DOHH2 (cell line): ENCODE data around the gene AGBL1.

Experiments used
- H3F3A ChIP-seq: fragments of 200-600 bp; sonication (generic), shearing (Covaris generic); 2 replicates; pipeline ENCODE4 v1.6.0; 2016; ENCODE audit warnings: antibody characterized with exemption, mild to moderate bottlenecking; ENCODE audit not compliant: control insufficient read depth, insufficient read depth
- H3K27ac ChIP-seq: fragments of 200-600 bp; sonication (generic); 2 replicates; pipeline ENCODE4 v1.5.1; 2014; ENCODE audit warnings: low read depth, mild to moderate bottlenecking, low read length, moderate library complexity
- H3K27me3 ChIP-seq: fragments of 200-600 bp; sonication (generic); 2 replicates; pipeline ENCODE4 v1.6.1; 2014; ENCODE audit warnings: mild to moderate bottlenecking, low read length, mixed read lengths; ENCODE audit not compliant: control insufficient read depth
- H3K36me3 ChIP-seq: fragments of 200-600 bp; sonication (generic); 2 replicates; pipeline ENCODE4 v1.6.1; 2014; ENCODE audit warnings: mild to moderate bottlenecking, low read length, moderate library complexity, mixed read lengths; ENCODE audit not compliant: control insufficient read depth
- H3K4me1 ChIP-seq: fragments of 200-600 bp; sonication (generic); 2 replicates; pipeline ENCODE4 v1.6.1; 2014; ENCODE audit warnings: mild to moderate bottlenecking, low read length, mixed read lengths; ENCODE audit not compliant: control insufficient read depth
- H3K4me2 ChIP-seq: fragments of 200-600 bp; sonication (generic); 2 replicates; pipeline ENCODE4 v1.6.0; 2014; ENCODE audit warnings: mild to moderate bottlenecking, low read length, moderate library complexity
- H3K4me3 ChIP-seq: fragments of 200-600 bp; sonication (generic); 2 replicates; pipeline ENCODE4 v1.5.1; 2014; ENCODE audit warnings: mild to moderate bottlenecking, low read length, mixed read lengths
- H3K79me2 ChIP-seq: fragments of 200-600 bp; sonication (generic); 2 replicates; pipeline ENCODE4 v1.6.1; 2014; ENCODE audit warnings: mild to moderate bottlenecking, low read length, mixed read lengths; ENCODE audit not compliant: control insufficient read depth
- H3K9me2 ChIP-seq: fragments of 200-600 bp; sonication (generic); replicated peaks from 2 replicates; pipeline ENCODE4 v1.6.1; 2014; ENCODE audit warnings: mild to moderate bottlenecking, low read length, mixed read lengths; ENCODE audit not compliant: control insufficient read depth
- H3K9me3 ChIP-seq: fragments of 200-600 bp; sonication (generic); 2 replicates; pipeline ENCODE4 v1.6.1; 2014; ENCODE audit warnings: antibody characterized with exemption, low read length, mixed read lengths; ENCODE audit not compliant: control insufficient read depth, insufficient read depth
- H4K20me1 ChIP-seq: fragments of 200-600 bp; sonication (generic); 2 replicates; pipeline ENCODE4 v1.6.0; 2014; ENCODE audit warnings: low read depth, mild to moderate bottlenecking, antibody characterized with exemption, low read length, moderate library complexity; ENCODE audit not compliant: control insufficient read depth, insufficient read depth
- EZH2phosphoT487 ChIP-seq: fragments of 200-600 bp; sonication (generic); IDR thresholded peaks from 2 replicates; pipeline ENCODE4 v1.6.1; 2017; ENCODE audit warnings: borderline replicate concordance, mild to moderate bottlenecking, antibody characterized with exemption, low read length, moderate library complexity, mixed read lengths
- TF ChIP-seq, protein P1 (sequence below): fragments of 200-600 bp; sonication (generic); IDR thresholded peaks from one replicate; pipeline ENCODE4 v1.5.1; 2014; ENCODE audit warnings: antibody characterized with exemption, mild to moderate bottlenecking, low read depth, low read length; ENCODE audit not compliant: poor library complexity, severe bottlenecking

AGBL1 gene

GRCh38 chr15:86329311-86330013 lies 249.8 kb downstream of the AGBL1 start:
- Histone ChIP-seq H3K4me3 (no peak overlapping the region), H3K4me1 (no peaks in the 10 kb centered on the region), H3K4me2 (no peak overlapping the region), H3K9me2 (no peaks in the 10 kb centered on the region), H3K9me3 (peaks cover 12% of the 10 kb centered on the region; the same call in 1 of the 2 replicates), H3K27me3 (no peaks in the 10 kb centered on the region), H4K20me1 (no peaks in the 10 kb centered on the region), H3F3A (no peaks in the 10 kb centered on the region), H3K27ac (no peak overlapping the region), H3K36me3 (no peaks in the 10 kb centered on the region), H3K79me2 (no peaks in the 10 kb centered on the region)
- no peak for TF ChIP-seq EZH2phosphoT487
- TF ChIP-seq, protein P1, sequence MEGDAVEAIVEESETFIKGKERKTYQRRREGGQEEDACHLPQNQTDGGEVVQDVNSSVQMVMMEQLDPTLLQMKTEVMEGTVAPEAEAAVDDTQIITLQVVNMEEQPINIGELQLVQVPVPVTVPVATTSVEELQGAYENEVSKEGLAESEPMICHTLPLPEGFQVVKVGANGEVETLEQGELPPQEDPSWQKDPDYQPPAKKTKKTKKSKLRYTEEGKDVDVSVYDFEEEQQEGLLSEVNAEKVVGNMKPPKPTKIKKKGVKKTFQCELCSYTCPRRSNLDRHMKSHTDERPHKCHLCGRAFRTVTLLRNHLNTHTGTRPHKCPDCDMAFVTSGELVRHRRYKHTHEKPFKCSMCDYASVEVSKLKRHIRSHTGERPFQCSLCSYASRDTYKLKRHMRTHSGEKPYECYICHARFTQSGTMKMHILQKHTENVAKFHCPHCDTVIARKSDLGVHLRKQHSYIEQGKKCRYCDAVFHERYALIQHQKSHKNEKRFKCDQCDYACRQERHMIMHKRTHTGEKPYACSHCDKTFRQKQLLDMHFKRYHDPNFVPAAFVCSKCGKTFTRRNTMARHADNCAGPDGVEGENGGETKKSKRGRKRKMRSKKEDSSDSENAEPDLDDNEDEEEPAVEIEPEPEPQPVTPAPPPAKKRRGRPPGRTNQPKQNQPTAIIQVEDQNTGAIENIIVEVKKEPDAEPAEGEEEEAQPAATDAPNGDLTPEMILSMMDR = no peak

DNA sequence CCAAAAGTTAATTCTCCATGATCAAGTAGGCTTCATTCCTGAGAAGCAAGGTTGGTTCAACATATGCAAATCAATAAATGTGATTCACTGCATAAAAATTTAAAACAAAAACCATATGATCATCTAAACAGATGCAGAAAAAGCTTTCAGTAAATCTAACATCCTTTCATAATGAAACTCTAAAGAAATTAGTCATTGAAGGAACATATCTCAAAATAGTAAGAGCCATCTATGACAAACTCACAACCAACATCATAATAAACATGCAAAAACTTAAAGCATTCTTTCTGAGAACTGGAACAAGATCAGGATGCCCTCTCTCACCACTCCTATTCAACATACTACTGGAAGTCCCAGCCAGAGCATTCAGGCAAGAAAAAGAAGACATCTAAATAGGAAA lies 254.1 kb downstream of the AGBL1 start:
- no peak overlapping the region for H3K27ac ChIP-seq
- no peaks in the 10 kb centered on the region for H3K79me2 ChIP-seq
- H3K9me2 ChIP-seq = no peaks in the 10 kb centered on the region
- H3F3A ChIP-seq = no peaks in the 10 kb centered on the region
- H3K4me2 ChIP-seq = no peak overlapping the region
- H3K9me3 ChIP-seq = peaks cover 9% of the 10 kb centered on the region; the same call in 1 of the 2 replicates
- TF ChIP-seq EZH2phosphoT487 = no peak
- TF ChIP-seq, protein P1 = no peak
- no peaks in the 10 kb centered on the region for H3K27me3 ChIP-seq
- no peaks in the 10 kb centered on the region for H4K20me1 ChIP-seq
- no peaks in the 10 kb centered on the region for H3K36me3 ChIP-seq
- H3K4me3 ChIP-seq = no peak overlapping the region
- no peaks in the 10 kb centered on the region for H3K4me1 ChIP-seq

- TF ChIP-seq, protein P1 = no peak
- TF ChIP-seq EZH2phosphoT487 = no peak
- no peaks in the 10 kb centered on the region for H3K9me2 ChIP-seq
- no peaks in the 10 kb centered on the region for H3K4me1 ChIP-seq
- no peaks in the 10 kb centered on the region for H4K20me1 ChIP-seq
- H3K36me3 ChIP-seq = no peaks in the 10 kb centered on the region
- H3K79me2 ChIP-seq = no peaks in the 10 kb centered on the region
- no peaks in the 10 kb centered on the region for H3F3A ChIP-seq
- no peaks in the 10 kb centered on the region for H3K27me3 ChIP-seq
- H3K4me2 ChIP-seq = no peak overlapping the region
- no peaks in the 10 kb centered on the region for H3K9me3 ChIP-seq
- H3K4me3 ChIP-seq = no peak overlapping the region
- H3K27ac ChIP-seq = no peak overlapping the region
Measured at GRCh38 chr15:86336051-86336788, 256.5 kb downstream of the AGBL1 start.
